Suprapubic skin (tissue), 4 donors: Measurements from ENCODE around the gene ATL1.

Experiments
- EP300 ChIP-seq: sonication (generic); formaldehyde crosslinking; IDR thresholded peaks from one replicate; pipeline ENCODE4 v1.6.1; 2017; ENCODE audit warnings: antibody characterized with exemption
- POLR2A ChIP-seq, 2 donors: fragments of 450-650 bp; IDR thresholded peaks; one replicate each; pipeline ENCODE4 v1.6.1; 2017; ENCODE audit warnings: antibody characterized with exemption in 2 of 2, mild to moderate bottlenecking in 2 of 2, moderate library complexity in 2 of 2
- POLR2AphosphoS5 ChIP-seq, 3 donors: sonication (generic); formaldehyde crosslinking; IDR thresholded peaks; one replicate each; pipeline ENCODE4 v1.6.1; 2017; ENCODE audit warnings: antibody characterized with exemption in 3 of 3
- TF ChIP-seq, protein P1 (sequence below), 2 donors: fragments of 200-600 bp in 1 of 2; fragments of 450-650 bp in 1 of 2; sonication (generic) in 1 of 2; IDR thresholded peaks; one replicate each; pipeline ENCODE4 v1.5.1; 2016 to 2019; ENCODE audit warnings: antibody characterized with exemption in 2 of 2, mild to moderate bottlenecking in 1 of 2, moderate library complexity in 1 of 2

DNA sequence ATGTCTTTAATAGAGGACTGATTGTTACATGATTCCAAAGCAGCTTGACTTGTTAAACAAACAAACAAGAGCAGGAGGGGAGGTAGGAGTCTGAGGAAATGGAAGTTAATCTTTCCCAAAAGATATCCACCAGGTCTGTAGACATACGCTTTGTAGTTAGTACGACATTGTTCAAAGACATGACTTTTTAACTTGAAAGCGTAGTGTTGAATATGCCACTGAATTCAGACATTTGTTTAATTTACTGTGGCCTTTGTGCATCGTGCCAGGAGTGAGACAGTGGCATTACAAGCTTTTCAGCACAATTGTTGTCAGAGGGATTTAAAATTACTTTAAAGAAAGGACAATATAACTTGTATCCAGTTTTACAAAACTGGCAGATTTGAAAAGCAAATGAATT is 55.1 kb downstream of the ATL1 start:
- TF ChIP-seq POLR2AphosphoS5 (IDR thresholded peaks at IDR 0.05) (no peak), POLR2A (IDR thresholded peaks at IDR 0.05) (no peak), EP300 (no peak)
- TF ChIP-seq, protein P1, sequence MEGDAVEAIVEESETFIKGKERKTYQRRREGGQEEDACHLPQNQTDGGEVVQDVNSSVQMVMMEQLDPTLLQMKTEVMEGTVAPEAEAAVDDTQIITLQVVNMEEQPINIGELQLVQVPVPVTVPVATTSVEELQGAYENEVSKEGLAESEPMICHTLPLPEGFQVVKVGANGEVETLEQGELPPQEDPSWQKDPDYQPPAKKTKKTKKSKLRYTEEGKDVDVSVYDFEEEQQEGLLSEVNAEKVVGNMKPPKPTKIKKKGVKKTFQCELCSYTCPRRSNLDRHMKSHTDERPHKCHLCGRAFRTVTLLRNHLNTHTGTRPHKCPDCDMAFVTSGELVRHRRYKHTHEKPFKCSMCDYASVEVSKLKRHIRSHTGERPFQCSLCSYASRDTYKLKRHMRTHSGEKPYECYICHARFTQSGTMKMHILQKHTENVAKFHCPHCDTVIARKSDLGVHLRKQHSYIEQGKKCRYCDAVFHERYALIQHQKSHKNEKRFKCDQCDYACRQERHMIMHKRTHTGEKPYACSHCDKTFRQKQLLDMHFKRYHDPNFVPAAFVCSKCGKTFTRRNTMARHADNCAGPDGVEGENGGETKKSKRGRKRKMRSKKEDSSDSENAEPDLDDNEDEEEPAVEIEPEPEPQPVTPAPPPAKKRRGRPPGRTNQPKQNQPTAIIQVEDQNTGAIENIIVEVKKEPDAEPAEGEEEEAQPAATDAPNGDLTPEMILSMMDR (IDR thresholded peaks at IDR 0.05) = no peak
